Body of pancreas (tissue), 4 donors: ENCODE results near the gene TIMP2.

Experiments
- CTCF ChIP-seq, 7 experiments: fragments of 450-650 bp in 4 of 7; fragments of 200-600 bp in 3 of 7; sonication (generic) in 3 of 7; IDR thresholded peaks; one replicate each; pipeline ENCODE4 v1.5.1; 2016 to 2019; ENCODE audit warnings: antibody characterized with exemption in 7 of 7
- POLR2A ChIP-seq, 3 donors: fragments of 450-650 bp; IDR thresholded peaks; one replicate each; pipeline ENCODE4 v1.6.1; 2016; ENCODE audit warnings: antibody characterized with exemption in 3 of 3, mild to moderate bottlenecking in 2 of 3

- no peak for TF ChIP-seq CTCF (IDR thresholded peaks at IDR 0.05)
- TF ChIP-seq POLR2A (IDR thresholded peaks at IDR 0.05), result no peak
Observed at GRCh38 chr17:78828470-78829185, 96.6 kb downstream of the TIMP2 start.
